ENCODE data around the gene FMOD.
"Not testable (repeated sequence)": the region's sequence is repeated elsewhere in the genome, so short reads cannot be mapped to it uniquely, and the experiment has no call there.

Gene FMOD

DNA sequence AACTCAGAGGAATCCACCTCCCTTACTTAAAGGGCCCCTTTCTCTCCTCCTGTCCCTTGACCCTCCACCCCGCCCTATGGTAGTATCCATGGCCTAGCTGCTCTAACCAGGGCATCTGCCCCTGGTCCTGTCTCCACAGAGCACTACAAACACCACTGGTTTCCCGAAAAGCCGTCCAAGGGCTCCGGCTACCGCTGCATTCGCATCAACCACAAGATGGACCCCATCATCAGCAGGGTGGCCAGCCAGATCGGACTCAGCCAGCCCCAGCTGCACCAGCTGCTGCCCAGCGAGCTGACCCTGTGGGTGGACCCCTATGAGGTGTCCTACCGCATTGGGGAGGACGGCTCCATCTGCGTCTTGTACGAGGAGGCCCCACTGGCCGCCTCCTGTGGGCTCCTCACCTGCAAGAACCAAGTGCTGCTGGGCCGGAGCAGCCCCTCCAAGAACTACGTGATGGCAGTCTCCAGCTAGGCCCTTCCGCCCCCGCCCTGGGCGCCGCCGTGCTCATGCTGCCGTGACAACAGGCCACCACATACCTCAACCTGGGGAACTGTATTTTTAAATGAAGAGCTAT lies 43.9 kb downstream of the FMOD start:
- DNase-seq (ENCODE audit: low read depth in 2 of 3, low spot score in 2 of 3): no peak

DNA sequence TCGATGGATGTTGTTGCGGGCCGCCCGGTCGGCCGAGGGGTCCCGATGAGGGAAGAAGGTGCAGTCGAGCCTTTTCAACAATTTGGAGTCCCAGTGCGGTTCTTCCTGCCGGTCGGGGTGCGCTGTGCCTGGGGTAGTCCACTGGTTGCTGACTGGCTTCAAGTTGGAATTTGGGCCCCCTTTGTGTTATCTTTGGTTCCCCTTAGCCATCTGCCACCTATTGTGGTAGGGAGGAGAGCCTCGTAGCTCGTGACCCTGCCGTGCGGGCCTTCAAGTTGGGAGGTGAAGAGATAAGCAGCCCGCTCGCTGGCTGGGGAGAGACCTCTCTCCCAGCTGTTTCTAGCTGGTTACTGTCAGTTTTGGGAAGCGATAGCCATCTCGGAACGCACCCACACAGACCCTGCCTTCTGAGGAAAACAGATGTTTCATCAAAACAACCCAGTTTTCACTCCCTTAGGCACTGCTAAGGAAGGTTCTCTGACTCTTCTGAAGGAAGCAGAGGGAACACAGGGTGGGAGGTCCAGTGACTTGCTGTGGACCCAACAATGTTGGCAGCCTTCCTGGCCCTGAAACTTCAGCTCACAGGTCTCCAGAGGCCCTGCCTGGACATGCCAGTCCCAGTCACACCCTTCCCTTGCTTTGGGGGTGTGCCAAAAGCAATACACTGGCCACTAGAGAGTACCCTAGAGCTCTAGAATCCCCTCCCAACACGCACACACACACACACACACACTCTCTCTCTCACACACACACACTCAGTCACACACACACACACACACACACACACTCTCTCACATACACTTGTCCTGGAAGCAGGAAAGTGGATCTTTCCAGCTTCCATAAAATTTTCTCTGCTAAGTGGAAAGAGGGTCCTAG lies 44.6 kb downstream of the FMOD start:
- no peak for DNase-seq (ENCODE audit: low read depth in 2 of 3, low spot score in 2 of 3)

- DNase-seq (ENCODE audit: low read depth in 2 of 3, low spot score in 2 of 3): no peak
These were observed 45.2 kb downstream of the FMOD start for GRCh38 chr1:203305809-203306088.

DNA sequence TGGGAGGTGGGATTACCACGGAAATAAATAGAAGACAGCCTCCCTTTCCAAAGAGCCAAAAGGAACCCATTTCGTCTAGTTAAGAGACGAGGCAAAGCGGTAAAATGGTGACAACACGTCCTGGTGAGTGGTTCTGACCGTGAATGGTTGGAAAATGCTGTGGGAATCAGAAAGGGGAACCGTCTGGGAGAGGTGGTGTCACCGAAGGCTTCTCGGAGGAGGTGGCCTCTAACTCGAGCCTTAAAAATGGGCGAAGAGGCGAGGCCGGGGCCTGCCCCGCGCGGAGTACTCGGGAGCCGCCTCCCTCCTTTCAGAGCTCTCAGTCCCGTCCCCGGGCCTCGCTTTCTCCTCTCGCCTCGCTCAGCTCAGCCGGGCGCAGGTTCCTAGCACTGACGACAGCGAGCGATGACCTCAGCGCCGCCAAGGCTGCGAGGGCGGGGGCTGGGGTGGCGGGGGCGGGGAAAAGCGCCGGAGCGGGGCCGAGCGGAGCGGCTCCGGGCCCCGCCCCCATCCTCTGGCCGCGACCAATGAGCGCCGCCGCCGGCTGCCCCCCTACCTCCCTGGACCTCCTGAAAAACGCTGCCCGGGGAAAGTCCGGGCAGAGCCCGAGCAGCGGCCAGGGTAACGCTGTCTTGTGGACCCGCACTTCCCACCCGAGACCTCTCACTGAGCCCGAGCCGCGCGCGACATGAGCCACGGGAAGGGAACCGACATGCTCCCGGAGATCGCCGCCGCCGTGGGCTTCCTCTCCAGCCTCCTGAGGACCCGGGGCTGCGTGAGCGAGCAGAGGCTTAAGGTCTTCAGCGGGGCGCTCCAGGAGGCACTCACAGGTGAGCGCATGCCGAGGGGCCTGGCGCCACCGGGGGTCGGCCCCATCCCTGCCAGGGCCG lies 45.8 kb downstream of the FMOD start, which contains the start of gene BTG2:
Gene BTG2 (plus strand): TSS at position 601 of the 890 bp plus-strand sequence. CDS start 88 bp downstream, at position 689.
- peak; percentile 75 to 81 (median 75) for DNase-seq (ENCODE audit: low read depth in 2 of 3, low spot score in 2 of 3)

DNA sequence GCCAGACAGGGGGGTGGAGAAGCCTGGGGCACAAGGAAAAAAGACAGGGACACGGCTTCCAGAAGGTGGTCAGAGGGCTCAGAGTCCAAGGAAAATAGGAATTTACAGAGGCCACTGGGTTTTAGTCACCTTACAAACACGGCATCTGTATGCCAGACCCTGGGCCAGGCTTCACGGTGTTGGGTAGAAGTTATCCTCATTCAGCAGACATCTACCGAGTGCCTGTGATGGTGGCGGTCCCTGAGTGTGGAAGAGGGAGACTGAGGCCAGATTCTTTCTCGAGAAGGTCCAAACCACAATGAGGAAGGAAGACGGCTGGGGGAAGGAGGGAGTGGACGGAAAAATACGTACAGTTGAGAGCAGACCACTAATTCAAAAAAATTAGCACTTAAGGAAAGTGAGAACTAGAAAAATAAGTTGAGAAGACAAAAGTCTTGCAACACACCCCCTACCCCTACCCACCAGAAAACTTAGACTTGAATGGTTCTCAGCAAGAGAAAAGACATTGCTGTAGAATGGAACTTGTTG lies 46.5 kb downstream of the FMOD start:
- no peak for DNase-seq (ENCODE audit: low read depth in 2 of 3, low spot score in 2 of 3)

DNA sequence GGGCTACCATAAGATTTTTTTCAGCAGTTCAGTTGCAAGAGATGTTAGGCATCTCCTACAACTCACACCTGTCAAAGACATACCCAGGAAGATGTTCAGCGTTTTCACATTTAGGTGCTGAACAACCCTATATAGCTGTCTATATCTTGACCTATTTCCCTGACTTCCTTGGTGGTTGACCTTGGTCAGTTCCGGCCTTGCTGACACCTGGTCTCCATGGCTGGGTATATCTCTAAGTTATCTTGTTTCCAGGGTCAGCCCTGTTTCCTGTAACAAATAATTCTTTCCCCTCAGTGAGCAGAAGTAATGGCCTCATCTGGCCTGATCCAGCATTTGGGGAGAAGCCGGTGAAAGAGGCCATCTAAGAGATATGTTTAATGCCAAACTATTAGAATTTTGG lies 48.0 kb downstream of the FMOD start:
- DNase-seq (ENCODE audit: low read depth in 2 of 3, low spot score in 2 of 3): no peak

DNA sequence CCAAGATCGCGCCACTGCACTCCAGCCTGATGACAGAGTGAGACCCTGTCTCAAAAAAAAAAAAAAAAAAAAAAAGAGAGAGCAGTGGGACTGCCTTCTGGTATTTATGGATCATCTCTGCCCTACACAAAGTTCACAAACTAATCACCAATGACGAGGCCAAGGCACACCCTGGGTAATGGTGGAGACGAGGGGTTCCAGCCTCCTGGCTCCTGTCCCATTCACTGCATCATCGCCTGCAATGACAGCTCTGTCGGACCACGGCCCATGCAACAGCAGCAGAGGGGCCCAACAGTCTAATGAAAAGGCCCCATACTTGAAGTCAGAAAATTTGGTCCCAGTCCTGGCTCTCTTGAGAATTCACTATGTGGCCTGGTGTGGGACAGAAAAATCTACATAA lies 48.5 kb downstream of the FMOD start:
- DNase-seq (ENCODE audit: low read depth in 2 of 3, low spot score in 2 of 3): no peak

- no peak for DNase-seq (ENCODE audit: low read depth in 2 of 3, low spot score in 2 of 3)
These were observed 49.6 kb downstream of the FMOD start for GRCh38 chr1:203301331-203301668.

GRCh38 chr1:203300441-203301330 lies 50.2 kb downstream of the FMOD start:
- no peak for DNase-seq (ENCODE audit: low read depth in 2 of 3, low spot score in 2 of 3)

DNA sequence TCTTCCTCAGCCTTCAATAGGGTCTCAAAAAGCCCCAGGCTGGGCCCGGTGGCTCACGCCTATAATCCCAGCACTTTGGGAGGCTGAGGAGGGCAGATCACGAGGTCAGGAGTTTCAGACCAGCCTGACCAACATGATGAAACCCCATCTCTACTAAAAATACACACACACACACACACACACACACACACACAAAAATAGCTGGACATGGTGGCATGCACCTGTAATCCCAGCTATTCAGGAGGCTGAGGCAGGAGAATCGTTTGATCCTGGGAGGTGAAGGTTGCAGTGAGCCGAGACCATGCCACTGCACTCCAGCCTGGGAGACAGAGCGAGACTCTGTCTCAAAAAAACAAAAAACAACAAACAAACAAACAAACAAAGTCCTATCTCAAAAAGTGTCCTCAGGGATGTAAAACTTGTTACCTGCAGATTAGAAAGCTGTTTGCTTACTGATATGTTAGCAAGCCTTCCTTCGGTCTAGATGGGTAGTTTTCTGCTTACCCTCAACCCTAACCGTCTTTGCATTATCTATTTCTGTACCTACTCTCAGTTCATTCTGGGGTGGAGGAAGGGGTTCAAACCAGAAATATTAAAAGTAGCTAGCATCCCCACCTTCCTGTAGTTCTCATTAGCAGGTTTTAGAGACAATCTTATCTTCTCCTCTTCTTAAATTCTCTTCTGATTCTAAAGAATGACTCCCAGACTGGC lies 51.0 kb downstream of the FMOD start:
- not testable (repeated sequence) for DNase-seq (ENCODE audit: low read depth in 2 of 3, low spot score in 2 of 3)

DNA sequence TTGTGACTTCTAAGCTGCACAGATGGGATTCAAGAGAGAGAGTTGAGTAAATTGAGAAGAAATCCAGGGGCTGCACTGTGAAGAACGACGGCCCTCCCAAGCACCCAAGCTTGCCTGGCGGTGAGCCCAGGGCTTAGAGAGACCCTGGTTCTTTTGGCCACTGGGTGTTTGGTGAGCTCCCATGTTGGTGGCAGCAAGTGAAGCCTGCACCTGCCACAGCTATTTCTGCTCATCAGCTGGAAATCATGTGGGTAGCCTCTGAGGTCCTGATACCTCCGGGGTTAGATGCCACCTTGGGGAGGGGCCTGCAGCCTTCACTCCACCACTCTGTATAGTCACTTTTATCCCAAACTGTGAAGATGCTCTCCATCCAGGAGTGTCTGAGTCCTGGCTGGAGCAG lies 51.8 kb downstream of the FMOD start:
- no peak for DNase-seq (ENCODE audit: low read depth in 2 of 3, low spot score in 2 of 3)

DNA sequence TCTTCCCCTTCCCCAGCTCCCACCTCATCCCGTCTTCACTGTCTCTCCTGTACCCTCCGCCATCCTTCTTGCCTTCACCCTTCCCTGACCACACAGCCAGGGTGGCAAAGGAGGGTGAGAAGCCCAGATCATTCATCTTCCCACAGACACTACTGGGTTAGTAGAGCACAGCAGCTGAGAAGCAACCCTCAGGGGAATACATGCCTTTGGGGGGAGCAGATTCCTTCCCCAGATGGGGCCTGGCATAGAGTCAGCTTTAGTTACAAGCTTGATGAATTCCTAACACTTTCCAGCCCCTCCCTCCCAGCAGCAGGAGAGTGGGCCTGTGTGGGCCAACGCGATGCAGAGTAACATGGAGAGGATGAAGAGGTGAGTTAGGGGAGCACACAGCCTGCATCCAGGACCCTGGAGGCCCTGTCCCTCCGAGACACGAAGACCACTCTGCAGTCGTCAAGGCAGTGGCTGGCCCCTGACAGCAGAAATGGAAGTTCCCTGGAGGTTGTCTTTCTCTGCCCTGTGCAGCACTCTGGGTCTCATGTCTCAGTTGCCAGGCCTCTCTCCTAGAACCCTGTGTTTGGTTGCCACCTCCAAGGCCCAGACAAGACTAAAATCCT lies 54.4 kb downstream of the FMOD start:
- no peak for DNase-seq (ENCODE audit: low read depth in 2 of 3, low spot score in 2 of 3)

- no peak for DNase-seq (ENCODE audit: low read depth in 2 of 3, low spot score in 2 of 3)
These were observed 55.1 kb downstream of the FMOD start for GRCh38 chr1:203295796-203296195.

DNA sequence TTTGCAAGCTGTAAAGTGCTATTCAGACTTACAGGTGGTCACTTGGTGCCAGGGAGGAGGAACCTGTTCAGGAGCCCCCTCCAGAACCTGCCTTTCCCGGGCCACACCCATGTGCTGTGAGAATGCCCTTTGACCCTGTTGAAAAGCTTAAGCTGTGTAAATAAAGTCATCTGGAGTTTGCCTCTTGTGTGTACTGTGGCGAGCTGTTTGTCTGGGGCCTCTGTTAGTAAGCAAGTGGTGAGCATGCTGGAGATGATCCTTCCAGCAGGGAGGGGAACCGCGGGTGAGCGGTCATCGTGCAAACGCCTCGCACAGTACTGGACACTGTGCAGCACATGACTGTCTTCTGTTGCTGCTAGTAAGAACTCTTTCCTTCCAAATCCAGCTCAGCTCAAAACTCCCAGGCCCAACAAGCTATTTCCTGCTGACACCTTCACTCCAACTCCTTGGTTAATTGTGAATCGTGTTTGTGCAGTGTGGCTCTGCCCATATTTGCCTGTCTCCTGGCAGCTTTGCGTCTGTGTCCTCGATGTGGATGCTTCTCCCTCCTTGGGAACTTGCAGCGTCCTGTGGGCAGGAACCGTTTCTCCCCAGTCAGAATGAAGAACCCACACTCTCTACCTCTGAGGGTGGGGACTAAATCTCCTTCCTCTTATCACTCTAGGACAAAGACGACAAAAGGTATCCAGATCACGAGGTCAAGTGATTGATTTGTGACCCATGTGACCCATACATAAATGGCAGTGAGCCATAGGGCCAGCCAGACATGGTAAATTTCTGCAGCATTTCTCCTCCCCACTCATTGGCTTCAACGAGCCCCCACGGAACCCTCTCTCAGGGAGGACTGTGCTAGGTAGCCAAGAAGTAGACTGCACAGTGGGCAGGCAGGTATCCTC lies 59.5 kb downstream of the FMOD start:
- DNase-seq (ENCODE audit: low read depth in 2 of 3, low spot score in 2 of 3): no peak
